ENCODE results near the gene UNC79. TPM values are rescaled to one million over a fixed set of nuclear protein-coding genes. Genes with fewer than 3 reads are reported as not detected.

Gene UNC79
- total and polyA plus RNA-seq, 8 donors = 1.2 to 3.8 (median 1.7) TPM

GRCh38 chr14:93733631-93734030, 302.9 kb downstream of the UNC79 start:
- H3K4me3 ChIP-seq = no peak overlapping the region
- no peaks in the 10 kb centered on the region for H3K27me3 ChIP-seq
- intact Hi-C loops (cut with DNase I) = no loop called here
- H3K36me3 ChIP-seq = no peaks in the 10 kb centered on the region
- H3K9me3 ChIP-seq = no peaks in the 10 kb centered on the region
- no peaks in the 10 kb centered on the region for H3K4me1 ChIP-seq
- no peak overlapping the region for H3K27ac ChIP-seq
- no peak for FAIRE-seq
- 49 to 60% methylated on average over 6 of the region's 6 CpGs for WGBS, 2 donors
- no peak for ATAC-seq
- no peak for TF ChIP-seq CTCF (IDR thresholded peaks at IDR 0.05)
- peak in 1 of 6 donors; percentile 28 for DNase-seq

- no peak for TF ChIP-seq CTCF (IDR thresholded peaks at IDR 0.05)
- no peaks in the 10 kb centered on the region for H3K4me1 ChIP-seq
- WGBS, 2 donors = 74 to 82% methylated on average over 25 of the region's 25 CpGs
- no peak overlapping the region for H3K4me3 ChIP-seq
- no peaks in the 10 kb centered on the region for H3K9me3 ChIP-seq
- no peak for ATAC-seq
- no peak overlapping the region for H3K27ac ChIP-seq
- FAIRE-seq = no peak
- H3K27me3 ChIP-seq = no peaks in the 10 kb centered on the region
- H3K36me3 ChIP-seq = no peaks in the 10 kb centered on the region
- intact Hi-C loops (cut with DNase I) = no loop called here
- DNase-seq = peak in 1 of 6 donors; percentile 50
These were observed 303.5 kb downstream of the UNC79 start for GRCh38 chr14:93734086-93734822.

- no peak overlapping the region for H3K4me3 ChIP-seq
- H3K4me1 ChIP-seq = no peaks in the 10 kb centered on the region
- ATAC-seq (no peak), FAIRE-seq (no peak), DNase-seq (no peak)
- H3K27ac ChIP-seq = no peak overlapping the region
- H3K9me3 ChIP-seq = no peaks in the 10 kb centered on the region
- 74 to 82% methylated on average over 12 of the region's 12 CpGs for WGBS, 2 donors
- H3K27me3 ChIP-seq = no peaks in the 10 kb centered on the region
- no peaks in the 10 kb centered on the region for H3K36me3 ChIP-seq
- intact Hi-C loops (cut with DNase I) = no loop called here
- TF ChIP-seq CTCF (IDR thresholded peaks at IDR 0.05) = no peak
These were observed 304.5 kb downstream of the UNC79 start for GRCh38 chr14:93735206-93735605.

GRCh38 chr14:93736378-93737014, 305.8 kb downstream of the UNC79 start:
- 57 to 66% methylated on average over 10 of the region's 10 CpGs for WGBS, 2 donors
- Histone ChIP-seq H3K4me3 (no peak overlapping the region), H3K36me3 (no peaks in the 10 kb centered on the region), H3K4me1 (no peaks in the 10 kb centered on the region), H3K27me3 (no peaks in the 10 kb centered on the region), H3K9me3 (no peaks in the 10 kb centered on the region), H3K27ac (no peak overlapping the region)
- peak in 1 of 4 donors; percentile 22 for TF ChIP-seq CTCF (IDR thresholded peaks at IDR 0.05)
- DNase-seq (no peak), FAIRE-seq (no peak), ATAC-seq (peak in 2 of 4 donors; percentile 47 to 50)
- intact Hi-C loops (cut with DNase I) = no loop called here

GRCh38 chr14:93737634-93738033, 306.9 kb downstream of the UNC79 start:
- DNase-seq = no peak

More at GRCh38 chr14:93737634-93738033, 306.9 kb downstream of the UNC79 start:
- FAIRE-seq = no peak
- Histone ChIP-seq H3K27me3 (no peaks in the 10 kb centered on the region), H3K36me3 (no peaks in the 10 kb centered on the region), H3K4me3 (no peak overlapping the region), H3K9me3 (no peaks in the 10 kb centered on the region), H3K27ac (no peak overlapping the region), H3K4me1 (no peaks in the 10 kb centered on the region)
- no peak for TF ChIP-seq CTCF (IDR thresholded peaks at IDR 0.05)
- intact Hi-C loops (cut with DNase I) = no loop called here
- WGBS, 2 donors = 64 to 72% methylated on average over 11 of the region's 11 CpGs
- ATAC-seq = no peak
